ENCODE measurements around the gene DHX58.

DNA sequence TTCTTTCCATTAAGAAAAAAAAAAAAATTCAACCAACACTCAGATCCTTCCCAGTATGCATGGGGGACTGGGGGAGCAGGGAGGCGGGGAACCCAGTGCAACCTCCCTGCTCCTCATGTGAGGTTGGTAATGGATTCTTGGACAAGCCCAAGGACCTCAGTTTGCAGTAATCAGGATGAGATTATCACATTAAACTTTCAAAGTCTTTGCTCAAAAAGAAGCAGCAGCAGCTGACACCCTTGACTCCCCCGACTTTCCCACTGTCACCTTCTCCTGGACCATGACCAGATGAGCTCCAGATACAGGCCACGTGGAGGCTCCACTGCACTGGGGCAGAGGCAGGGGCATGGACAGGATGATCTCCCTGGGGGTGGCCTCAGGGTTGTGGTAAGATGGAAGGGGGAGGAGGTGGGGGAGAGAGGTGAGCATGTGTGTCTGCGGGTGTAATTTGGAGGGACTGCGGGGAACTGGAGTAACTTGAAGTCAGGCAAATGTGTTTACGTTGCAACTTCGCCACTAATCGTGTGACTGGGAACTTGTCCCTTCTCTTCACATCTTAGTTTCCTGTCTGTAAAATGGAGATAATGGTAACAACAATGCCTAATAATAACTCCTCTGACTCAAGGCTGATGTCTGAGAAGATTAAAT lies 34.0 kb downstream of the DHX58 start:
- TF ChIP-seq GATA2 (IDR thresholded peaks at IDR 0.05; ENCODE audit: low read depth, low read length) = no peak
- no peak for TF ChIP-seq GATA3 (IDR thresholded peaks at IDR 0.05; ENCODE audit: low read depth, low read length)
